Hepatocyte (in vitro differentiated cells): ENCODE measurements around the gene NAT16.

Source experiments
- CTCF ChIP-seq: fragments of 200-600 bp; sonication (generic); IDR thresholded peaks from 2 replicates; pipeline ENCODE4 v1.5.1; 2016; ENCODE audit warnings: antibody characterized with exemption, mild to moderate bottlenecking; ENCODE audit not compliant: poor library complexity
- EZH2 ChIP-seq: fragments of 200-600 bp; sonication (generic); IDR thresholded peaks from 2 replicates; pipeline ENCODE4 v1.6.1; 2016; ENCODE audit warnings: antibody characterized with exemption, mild to moderate bottlenecking, borderline replicate concordance

DNA sequence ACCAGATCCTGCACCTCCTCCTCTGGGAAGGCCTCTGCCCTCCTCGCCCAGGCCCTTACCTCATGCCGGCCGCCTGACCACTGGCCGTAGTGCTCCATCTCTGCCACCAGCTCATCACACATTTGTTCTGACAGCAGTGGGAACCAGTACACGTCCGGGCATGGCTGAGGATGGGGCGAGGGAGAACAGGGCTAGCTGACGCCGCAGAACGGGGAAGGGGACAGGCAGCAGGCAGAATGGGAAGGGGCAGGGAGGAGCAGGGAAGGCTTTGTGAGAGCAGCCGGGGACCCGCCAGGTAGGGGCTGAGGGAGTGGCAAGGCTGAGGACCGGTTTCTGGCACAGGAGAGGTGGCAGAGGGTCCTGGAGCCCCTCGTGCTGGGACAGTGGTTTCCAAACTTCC, 28.7 kb upstream of the NAT16 start:
- TF ChIP-seq CTCF (no peak), EZH2 (no peak)
